HG03159 (cell line): Measurements from ENCODE around the gene PPP1R16B.
A peak's percentile ranks its signal among the peaks of the same experiment; 100 is the strongest.

Experiments used
- ATAC-seq: cut with Tn5 transposase; IDR thresholded peaks from one replicate; pipeline ENCODE4 v1.9.1; 2021; ENCODE audit warnings: mild to moderate bottlenecking, moderate library complexity; ENCODE audit not compliant: unreplicated experiment

The PPP1R16B gene

DNA sequence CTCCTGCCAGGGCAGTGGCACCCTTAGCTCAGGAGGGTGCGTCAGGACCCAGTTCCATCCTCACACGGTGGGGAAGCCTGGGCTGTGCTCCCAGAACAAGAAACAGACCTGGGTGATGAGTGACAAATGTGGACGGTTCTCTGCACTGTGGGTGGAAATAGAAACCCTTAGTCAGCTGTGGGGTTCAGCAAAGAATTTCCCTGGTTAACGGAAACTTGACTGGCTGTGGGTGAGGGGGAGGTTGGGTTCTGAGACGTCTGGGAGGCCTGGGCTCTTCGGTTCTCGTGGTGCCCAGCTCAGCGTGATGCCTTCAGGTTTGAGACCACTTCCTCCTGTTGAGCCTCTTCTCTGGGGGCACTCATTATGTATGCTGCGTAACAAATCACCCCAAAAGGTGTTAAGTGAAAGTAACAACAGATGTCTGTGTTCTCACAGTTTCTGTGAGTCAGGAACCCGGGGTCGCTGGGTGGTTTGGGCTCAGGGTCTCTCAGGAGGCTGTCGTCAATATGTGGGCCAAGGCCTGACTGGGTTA is 67.6 kb downstream of the PPP1R16B start:
- peak; percentile 44 for ATAC-seq

DNA sequence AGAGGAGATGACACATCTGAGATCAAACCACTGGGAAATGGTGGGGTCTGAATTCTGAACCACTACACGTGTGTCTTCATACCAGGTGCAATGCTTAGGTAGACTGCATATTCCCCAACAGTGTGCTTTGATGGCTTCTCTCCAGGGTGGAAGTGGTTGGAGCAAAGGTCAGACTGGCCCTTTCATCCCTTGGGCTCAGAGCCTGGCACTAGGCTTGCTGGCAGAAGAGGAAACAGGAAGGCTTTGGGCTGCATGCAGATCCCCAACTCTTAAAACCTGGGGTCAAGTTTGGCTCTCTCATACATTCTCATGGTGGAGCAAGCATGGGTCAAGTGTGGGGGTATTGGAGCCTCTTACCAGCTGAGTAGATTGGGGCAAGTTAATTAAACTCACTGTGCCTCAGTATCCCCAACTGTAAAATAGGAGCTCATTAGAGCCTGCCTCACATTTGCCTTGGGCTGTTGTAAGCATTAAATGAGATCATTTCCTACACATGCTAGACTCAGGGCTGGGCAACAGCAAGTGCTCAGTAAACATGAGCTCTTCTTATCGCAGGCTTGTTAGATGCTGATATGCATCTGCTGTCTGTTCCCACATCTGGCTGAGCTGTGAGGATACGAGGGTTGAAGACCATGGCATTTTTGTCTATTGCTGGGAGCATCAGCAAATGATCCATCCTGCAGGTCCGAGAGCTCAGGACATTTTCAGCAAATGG is 69.1 kb downstream of the PPP1R16B start:
- no peak for ATAC-seq

DNA sequence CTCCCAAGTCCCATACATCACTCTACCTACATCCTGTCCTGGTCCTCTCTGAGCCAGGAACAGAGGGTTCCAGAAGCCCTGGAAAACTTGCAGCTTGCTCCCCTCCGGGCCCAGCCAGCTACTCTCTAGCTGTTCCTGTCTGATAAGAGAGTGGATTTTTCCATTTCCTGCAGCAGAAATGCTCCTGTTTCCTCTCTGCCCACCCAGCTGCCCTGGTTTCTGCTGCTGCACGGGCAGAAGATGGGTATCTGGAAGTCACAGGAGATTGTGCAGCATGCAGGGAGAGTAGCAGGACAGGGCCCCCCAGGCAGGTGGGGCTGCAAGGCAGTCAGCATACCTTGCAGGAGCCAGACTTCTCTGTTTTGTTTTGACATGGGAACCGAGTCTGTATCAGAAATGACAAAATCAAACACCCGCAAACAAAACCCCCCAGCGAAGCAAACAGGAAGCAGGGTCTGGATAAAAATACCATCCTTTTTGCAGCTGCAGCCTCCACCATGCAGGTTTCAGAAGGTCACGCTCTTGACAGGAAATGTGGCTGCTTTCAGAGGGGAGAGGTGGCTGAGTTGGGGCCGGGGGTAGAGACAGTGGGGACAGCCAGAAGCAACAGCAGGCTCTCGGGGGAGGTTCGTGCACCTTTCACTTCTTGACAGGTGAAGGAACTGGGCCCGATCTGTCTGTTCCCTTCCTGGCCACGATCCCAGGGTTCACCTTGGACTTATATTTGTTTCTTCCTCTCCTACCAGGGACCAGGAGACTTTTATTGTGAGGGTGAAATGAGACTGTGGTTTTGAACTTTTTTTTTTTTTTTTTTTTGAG is 69.9 kb downstream of the PPP1R16B start:
- peak; percentile 66 for ATAC-seq

DNA sequence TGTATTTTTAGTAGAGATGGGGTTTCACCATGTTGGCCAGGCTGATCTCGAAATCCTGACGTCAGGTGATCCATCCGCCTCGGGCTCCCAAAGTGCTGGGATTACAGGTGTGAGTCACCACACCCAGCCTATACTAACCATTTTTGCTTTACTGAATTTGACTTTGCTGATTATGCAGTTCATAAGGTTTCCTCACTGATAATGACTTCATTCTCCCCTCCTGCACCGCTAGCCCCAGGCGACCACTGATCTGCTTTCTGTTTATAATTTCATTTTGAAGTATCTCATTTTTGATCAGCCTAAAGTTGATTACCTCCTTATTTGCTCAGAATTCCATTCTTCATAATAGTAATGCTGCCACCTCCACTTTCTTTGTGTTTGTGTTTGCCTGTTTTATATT is 72.0 kb downstream of the PPP1R16B start:
- ATAC-seq, result no peak

DNA sequence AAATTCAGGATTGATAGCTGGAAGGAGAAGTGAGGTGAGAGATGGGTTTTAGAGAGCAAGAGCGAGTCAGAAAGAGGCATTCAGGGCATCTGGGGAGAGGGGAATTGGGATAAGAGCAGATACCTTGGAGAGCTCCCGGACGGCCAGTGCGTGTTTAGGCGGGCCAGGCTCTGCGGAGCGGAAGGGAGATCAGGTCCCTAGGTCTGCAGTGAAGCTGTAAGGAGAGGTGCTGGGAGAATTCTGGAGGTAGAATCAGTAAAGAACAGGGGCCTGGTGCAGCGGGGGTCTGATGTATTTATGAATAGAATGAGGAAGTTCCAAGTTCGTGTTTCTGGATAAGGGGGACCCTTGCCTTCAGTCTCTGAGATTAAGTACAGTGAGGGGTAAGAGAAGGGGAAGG is 73.4 kb downstream of the PPP1R16B start:
- ATAC-seq, result no peak

DNA sequence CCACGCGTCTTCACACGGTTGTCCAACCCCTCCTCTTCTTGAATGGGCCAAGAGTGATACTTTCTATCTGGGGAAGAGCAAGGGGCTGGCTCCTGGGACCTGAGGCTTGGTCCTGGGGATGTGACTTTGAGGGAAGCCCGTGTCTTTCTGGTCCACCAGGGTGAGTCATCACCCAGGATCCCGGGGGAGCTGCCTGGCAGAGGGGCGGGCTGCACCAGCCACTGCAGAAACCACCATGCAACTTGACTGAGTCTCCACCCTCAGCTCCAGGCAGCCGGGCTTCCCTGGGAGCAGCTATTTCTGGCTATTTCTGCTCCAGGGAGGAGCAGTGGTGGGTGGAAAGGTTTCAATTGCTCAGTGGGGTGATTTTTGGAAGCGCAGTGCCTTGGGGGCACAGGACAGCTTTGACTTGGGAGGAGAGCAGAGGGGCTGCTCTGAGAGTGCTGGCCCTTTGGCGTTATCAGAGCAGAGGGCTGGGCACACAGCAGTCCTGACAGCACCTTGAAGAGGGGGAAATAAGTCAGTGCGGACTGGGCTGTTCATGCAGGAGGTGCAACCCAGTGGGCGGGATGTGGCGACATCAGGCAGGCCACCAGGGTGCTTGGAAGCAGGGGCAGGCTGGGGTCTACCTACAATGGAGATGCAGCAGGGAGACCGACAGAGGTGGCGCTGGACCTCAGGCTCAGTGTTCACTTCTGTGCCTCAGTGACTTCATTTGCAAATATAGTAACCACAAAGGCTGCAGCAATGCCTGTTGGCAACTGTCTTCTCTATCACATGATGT is 75.6 kb downstream of the PPP1R16B start:
- ATAC-seq, result no peak

DNA sequence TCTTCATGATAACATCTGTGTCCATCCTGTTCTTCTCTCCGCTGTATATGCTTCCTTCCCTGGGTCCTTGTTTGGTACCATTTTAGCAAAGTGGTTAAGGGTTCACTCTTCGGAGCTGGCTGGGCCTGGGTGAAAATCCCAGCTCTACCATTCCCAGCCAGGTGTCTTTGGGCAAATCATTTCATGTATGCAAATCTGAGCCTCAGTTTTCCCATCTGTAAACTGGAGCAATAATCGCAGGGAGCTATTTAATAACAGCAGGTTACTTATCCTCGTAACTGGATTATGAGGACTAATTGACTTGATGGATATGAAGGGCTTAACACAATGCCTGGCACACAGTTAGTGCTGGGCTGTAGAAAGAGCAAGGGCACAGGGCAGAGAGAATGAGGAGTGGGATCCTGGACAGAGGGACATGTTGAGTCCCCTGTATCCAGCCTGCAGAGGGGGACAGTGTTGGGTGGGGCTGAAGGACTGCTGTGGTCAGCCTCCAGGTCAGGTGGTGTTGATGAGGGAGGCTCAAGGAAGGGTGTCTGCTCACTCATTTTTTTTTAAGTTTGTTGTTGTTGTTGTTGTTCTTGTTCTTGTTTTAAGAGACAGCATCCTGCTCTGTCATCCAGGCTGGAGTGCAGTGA is 76.4 kb downstream of the PPP1R16B start:
- no peak for ATAC-seq

DNA sequence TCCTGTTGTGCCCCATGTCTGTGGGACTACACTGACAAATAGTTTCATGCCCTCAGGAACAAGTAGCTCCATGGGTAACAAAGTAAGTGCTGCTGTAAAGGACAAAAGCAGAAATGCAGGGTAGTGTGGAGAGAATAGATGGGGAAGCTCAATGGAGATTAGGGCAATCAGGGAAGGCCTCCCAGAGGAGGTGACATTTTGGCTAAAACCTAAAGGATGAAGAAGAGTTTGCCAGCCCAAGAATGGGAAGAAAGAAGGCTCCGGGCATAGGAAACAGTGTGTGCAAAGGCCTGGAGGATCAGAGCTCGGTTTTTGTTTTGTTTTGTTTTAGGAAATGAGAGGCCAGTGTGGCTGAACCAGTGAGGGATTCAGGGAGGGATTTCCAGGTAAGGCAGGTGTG is 77.1 kb downstream of the PPP1R16B start:
- no peak for ATAC-seq

DNA sequence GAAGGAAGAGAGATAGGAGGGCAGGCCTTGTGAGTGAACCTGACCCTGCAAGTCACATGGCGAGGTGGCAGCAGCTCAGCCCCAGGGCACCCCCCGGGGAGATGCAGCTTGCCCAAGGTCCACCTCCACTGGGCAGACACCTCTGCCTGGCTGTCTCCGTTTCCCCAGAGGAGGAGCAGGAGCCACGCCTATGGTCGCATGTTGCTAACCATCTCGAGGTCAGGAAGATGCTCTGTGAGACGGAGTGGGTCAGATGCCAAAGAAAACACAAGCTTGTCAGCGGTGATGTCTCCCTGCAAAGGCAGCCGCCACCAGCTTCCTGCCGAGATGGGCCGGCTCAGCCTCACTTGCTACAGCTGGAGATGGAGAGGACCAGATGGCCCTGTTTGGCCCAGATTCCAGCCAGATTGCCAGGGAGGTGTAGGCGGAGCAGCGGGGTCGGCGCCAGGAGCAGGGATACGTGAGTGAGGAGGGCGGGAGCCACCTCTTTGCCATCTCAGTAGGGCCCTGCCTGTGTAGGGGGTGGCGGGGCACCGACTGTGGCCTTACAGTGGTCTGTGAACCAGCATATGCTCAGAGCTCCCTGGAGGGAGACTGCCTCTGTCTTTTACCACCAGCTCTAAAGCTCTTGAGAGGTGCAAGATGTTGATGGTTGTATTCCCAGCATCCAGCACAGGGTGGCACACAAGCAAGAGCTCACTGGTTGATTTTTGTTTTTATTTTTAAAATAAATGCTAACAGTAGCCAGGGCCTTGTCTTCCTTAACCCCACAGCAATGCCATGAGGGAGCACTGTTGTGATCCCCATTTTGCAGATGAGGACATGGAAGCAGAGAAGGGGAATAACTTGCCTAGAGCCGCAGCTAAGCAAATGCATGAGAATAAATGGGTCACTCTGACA is 77.8 kb downstream of the PPP1R16B start:
- no peak for ATAC-seq

DNA sequence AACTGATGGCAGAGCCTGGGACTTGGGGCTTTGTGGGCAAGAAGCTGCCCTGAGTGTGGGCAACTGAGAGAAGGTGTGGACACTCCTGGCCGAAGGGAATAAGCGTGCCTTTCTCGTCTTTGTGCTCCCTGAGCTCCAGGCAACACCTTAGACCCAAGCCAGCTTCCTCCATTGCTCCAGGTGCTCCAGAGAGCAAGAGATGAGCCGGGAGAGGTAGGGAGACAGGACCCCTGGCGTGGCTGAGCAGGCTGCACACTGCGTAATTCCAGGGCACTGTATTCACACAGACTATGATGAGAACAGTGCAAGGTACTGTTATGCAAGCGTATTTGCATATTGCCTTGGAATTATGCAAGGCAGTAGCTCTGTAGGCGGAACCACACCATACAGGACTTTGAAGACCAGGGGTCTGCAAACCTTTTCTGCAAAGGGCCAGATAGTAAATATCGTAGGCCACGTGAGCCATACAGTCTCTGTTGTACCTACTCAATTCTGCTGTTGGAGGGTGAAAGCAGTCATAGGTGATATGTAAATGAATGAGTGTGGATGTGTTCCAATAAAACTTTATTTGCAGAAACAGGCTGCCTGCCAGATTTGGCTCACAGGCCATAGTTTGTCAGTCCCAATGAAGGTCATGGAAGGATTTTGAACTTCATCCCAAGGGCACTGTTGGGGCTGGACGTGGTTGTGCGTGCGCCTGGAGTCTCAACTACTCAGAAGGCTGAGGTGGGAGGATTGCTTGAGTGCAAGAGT is 78.7 kb downstream of the PPP1R16B start:
- no peak for ATAC-seq

DNA sequence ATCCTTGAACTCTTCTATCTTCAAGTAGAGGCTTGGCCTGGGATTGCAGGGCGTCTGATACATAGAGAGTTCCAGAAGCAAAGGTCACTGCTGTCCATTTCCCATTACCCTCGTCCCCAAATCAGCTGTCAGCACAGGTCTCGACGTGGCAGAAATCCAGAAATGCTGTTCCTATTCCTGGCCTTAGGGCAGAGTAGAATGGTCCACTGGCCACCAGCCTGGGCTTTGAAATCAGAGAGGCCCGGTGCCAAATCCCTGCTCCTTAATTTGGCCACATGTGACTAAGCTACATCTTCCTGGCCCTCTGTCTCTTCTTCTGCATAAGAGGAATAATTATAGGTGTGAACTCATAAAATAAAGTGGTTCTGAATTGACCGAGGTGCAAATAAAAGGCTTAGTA is 79.9 kb downstream of the PPP1R16B start:
- ATAC-seq, result no peak

DNA sequence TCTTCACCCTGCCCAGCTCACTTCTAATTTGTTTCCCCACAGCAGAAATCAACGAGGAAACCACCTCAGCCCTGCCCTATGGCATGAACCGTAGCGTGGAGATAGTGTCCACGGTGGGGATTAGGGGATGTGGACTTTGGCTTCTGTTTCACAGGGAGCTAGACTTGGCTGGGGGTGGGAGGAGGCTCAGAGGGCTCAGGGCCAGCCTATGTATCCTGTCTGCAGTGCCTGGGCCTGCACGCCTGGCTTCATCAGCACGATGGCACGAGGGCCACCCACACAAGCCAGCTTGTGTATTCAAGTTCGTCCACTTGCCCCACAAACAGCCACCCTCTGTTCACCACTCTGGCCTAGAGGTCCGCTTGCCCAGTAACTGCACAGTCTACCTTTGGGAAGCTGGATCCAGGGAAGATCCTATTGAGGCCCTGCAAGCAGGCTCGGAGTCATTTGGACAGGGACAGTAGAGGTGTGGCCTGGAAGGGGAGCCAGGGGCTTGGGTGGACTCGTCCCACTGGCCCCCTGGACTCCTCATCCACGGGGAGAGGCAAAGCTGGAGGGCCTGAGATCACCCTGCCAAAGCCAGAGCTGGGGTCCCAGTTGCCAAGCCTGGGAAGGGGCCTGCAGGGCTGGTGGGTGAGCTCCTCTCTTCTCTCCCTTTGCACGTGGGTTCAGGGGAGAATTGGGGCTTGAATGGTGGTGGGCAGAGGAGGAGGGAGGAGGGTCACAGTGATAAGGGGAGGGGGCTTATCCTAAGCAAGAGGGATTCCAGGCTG is 82.7 kb downstream of the PPP1R16B start:
- ATAC-seq, result no peak

DNA sequence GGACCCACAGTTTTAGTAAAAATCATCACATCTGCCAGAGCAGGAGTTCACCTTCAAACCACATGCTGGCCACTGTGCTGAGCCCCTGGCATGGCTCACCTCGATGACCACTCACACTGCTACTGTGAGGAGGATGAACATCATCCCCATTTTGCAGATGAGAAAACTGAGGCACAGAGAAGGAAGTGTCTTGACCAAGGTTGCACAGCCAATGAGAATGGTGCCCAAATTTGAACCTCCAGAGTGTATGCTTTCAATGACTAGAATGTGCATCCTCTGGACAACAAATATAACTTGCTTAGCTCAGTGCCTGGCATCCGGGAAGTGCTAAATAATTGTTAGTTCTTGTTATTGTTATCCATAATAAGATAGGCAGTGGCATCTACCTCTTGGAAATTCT is 83.6 kb downstream of the PPP1R16B start:
- ATAC-seq, result no peak

DNA sequence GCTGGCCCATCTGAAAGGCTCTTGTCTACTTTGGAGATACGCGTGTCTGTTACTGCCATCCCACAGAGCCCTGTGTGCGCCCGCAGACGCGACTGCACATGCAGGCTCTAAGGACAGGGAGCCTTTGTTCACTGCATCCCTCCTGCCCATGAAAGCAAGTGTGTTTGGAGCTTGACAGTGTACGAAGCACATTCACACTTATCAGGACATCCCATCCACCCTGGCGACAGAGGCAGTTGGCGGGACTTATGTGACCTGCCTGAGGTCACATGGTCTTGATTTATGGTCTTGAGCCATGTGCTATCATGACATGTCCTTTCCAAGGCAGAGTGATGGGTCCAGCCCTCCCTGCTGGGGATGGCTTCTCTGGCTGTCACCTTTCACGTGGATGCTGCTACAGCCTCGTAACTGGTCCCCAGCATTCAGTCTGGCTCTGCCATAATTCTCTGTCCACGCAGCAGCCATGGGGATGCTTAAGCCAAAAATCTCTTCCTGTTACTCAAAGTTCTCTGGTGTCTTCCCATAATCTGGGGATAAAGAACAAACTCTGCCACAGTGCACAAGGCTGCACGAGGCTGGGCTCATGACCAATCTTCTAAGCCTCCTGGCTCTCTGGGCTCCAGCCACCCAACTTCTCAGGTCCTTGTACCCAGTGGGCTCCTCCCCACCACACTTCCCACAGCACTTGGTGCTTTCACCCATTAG is 84.4 kb downstream of the PPP1R16B start:
- no peak for ATAC-seq

DNA sequence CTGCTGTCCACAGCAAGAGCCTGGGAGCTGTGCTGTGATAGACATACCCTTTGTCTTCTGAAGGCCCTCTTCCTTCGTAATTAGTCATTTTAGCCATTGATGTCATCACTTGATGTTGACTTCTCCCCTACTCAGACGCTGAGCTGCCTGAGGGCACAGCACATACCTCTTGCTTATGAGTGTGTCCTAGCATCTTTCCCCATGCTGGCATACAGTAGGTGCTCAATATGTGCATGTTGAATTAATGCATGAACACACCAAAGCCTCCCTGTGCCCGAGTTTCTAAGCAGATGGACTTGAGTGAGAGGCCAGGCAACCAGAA is 85.0 kb downstream of the PPP1R16B start:
- no peak for ATAC-seq

DNA sequence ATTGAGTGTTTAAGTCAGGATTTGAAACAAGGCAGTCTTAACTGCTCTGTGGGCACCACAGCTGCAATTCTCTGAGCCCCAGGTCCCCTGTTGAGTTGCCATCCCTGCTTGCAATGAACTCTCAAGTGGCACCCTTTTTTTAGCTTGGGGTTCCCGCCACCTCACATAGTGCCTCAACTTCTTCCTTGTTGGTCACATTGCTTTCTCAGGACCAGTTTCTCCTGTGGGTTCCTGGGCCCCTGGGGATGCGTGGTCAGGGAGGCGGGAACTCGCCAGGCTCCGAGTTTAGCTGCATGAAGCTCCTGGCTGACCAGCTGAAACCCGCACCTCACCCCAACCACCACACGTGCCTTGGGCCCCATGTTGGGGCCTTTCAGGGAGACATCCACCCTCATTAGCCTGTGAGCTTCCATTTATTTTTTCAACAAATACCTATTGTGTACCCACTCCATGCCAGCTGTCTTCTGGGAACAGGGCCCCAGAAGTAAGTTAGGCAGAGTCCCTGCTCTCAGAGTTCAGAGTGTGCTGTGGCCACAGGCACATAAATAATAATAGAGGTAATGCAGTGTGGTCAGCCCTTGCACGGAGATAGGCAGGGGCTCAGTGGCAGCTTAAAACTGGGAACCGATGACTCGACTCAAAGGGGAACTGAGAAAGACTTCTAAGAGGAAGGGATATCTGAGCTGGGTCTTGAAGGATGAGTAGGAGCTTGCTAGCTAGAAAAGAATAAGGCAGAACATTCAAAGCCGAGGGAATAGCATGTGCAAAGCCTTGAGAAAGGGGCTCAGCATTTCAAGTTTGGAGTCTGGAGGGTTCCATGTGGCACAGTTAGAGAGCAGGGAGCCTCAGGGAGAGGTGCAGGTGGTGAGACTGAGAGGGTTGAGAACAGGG is 86.8 kb downstream of the PPP1R16B start:
- ATAC-seq, result peak; percentile 60

DNA sequence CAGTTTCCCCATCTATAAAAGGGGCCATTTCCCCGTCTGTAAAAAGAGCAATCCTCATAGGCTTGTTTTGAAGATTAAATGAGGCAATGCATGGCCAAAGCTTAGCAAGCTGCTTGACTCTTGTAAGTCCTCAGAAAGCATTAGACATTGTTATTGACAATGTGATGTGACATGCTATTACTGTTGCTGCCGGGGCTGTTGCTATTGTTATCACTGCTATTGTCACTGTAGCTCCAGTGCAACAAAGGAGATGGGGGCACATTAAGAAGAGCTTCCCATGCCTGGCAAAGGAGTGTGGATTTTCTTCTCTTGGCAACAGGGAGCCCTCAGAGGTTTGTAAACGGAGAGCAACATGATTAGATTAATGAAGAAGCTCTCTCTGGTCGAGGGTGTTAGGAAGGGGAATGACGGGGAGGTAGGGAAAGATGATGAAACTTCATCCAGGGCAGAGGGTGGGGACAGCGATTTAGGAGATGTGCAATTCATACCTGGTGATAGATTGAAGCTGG is 87.6 kb downstream of the PPP1R16B start:
- ATAC-seq, result no peak
